Tibial nerve (tissue), 3 donors: Measurements from ENCODE around the gene OR5M11.

ENCODE experiments used
- POLR2A ChIP-seq, 2 donors: fragments of 450-650 bp; IDR thresholded peaks; one replicate each; pipeline ENCODE4 v1.6.1; 2017; ENCODE audit warnings: antibody characterized with exemption in 2 of 2, mild to moderate bottlenecking in 2 of 2, moderate library complexity in 2 of 2
- TF ChIP-seq, protein P1 (sequence below), 5 experiments: fragments of 200-600 bp in 3 of 5; fragments of 450-650 bp in 2 of 5; sonication (generic) in 3 of 5; IDR thresholded peaks; one replicate each; pipeline ENCODE4 v1.5.1; 2016 to 2019; ENCODE audit warnings: antibody characterized with exemption in 5 of 5, mild to moderate bottlenecking in 3 of 5, moderate library complexity in 2 of 5

DNA sequence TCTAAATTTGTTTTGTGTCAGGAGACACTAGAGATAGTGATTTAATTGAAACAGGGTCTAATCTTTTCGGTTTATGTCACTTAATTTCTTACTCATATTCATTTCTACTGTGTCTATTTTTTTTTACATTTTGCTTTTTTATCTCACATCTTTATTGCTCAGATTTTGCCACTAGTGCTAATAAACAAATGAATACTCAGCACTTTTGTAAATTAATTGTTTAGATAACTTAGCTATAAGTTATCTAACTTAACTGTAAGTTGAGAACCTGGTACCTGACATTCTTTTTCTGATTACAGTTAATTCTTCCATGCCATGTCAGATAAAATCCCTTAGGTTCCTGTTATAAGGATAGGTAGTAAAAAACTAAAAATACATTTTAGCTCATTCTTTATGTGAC is 29.8 kb downstream of the OR5M11 start:
- TF ChIP-seq POLR2A (IDR thresholded peaks at IDR 0.05) = no peak
- TF ChIP-seq, protein P1, sequence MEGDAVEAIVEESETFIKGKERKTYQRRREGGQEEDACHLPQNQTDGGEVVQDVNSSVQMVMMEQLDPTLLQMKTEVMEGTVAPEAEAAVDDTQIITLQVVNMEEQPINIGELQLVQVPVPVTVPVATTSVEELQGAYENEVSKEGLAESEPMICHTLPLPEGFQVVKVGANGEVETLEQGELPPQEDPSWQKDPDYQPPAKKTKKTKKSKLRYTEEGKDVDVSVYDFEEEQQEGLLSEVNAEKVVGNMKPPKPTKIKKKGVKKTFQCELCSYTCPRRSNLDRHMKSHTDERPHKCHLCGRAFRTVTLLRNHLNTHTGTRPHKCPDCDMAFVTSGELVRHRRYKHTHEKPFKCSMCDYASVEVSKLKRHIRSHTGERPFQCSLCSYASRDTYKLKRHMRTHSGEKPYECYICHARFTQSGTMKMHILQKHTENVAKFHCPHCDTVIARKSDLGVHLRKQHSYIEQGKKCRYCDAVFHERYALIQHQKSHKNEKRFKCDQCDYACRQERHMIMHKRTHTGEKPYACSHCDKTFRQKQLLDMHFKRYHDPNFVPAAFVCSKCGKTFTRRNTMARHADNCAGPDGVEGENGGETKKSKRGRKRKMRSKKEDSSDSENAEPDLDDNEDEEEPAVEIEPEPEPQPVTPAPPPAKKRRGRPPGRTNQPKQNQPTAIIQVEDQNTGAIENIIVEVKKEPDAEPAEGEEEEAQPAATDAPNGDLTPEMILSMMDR (IDR thresholded peaks at IDR 0.05) = no peak
